HTR-8/SVneo (cell line): ENCODE measurements around the gene XYLT1.

Source experiments
- DNase-seq: peaks from one replicate; pipeline ENCODE4 v3.0.0; 2011; ENCODE audit warnings: low spot score, mixed read lengths; ENCODE audit not compliant: insufficient read length
- FAIRE-seq: peaks from 2 replicates; lab custom pipeline; 2011; peaks lifted over from hg19 to GRCh38; lab: Jason Lieb, UNC

The XYLT1 gene

GRCh38 chr16:17276010-17276530 lies 194.7 kb downstream of the XYLT1 start:
- DNase-seq (no peak), FAIRE-seq (no peak)

GRCh38 chr16:17275076-17276009 lies 195.4 kb downstream of the XYLT1 start:
- FAIRE-seq (no peak), DNase-seq (no peak)

- no peak for DNase-seq
- no peak for FAIRE-seq
Measured at GRCh38 chr16:17273142-17273561, 197.6 kb downstream of the XYLT1 start.

- no peak for FAIRE-seq
- DNase-seq, result no peak
Measured at GRCh38 chr16:17272716-17273115, 198.0 kb downstream of the XYLT1 start.

- FAIRE-seq (no peak), DNase-seq (no peak)
Measured at GRCh38 chr16:17271687-17272086, 199.1 kb downstream of the XYLT1 start.

GRCh38 chr16:17270683-17271109 lies 200.1 kb downstream of the XYLT1 start:
- no peak for FAIRE-seq

GRCh38 chr16:17270111-17270510 lies 200.6 kb downstream of the XYLT1 start:
- DNase-seq (no peak), FAIRE-seq (no peak)

More at GRCh38 chr16:17270683-17271109, 200.1 kb downstream of the XYLT1 start:
- DNase-seq, result no peak

- DNase-seq, result no peak
- no peak for FAIRE-seq
Measured at GRCh38 chr16:17269439-17269838, 201.3 kb downstream of the XYLT1 start.

- DNase-seq (no peak), FAIRE-seq (no peak)
Measured at GRCh38 chr16:17266608-17267313, 204.0 kb downstream of the XYLT1 start.

GRCh38 chr16:17265154-17265553 lies 205.6 kb downstream of the XYLT1 start:
- FAIRE-seq (no peak), DNase-seq (no peak)

- FAIRE-seq (no peak), DNase-seq (no peak)
Measured at GRCh38 chr16:17261197-17261858, 209.4 kb downstream of the XYLT1 start.

- DNase-seq, result no peak
- FAIRE-seq, result no peak
Measured at GRCh38 chr16:17260276-17260849, 210.4 kb downstream of the XYLT1 start.

- FAIRE-seq, result no peak
- DNase-seq, result no peak
Measured at GRCh38 chr16:17259751-17260270, 210.9 kb downstream of the XYLT1 start.

GRCh38 chr16:17258848-17259713 lies 211.7 kb downstream of the XYLT1 start:
- FAIRE-seq (no peak), DNase-seq (no peak)

GRCh38 chr16:17258077-17258599 lies 212.6 kb downstream of the XYLT1 start:
- FAIRE-seq (no peak), DNase-seq (no peak)

GRCh38 chr16:17257426-17258023 lies 213.2 kb downstream of the XYLT1 start:
- FAIRE-seq, result no peak
- DNase-seq, result no peak

- DNase-seq (no peak), FAIRE-seq (no peak)
Measured at GRCh38 chr16:17252701-17253100, 218.1 kb downstream of the XYLT1 start.

GRCh38 chr16:17252064-17252463 lies 218.7 kb downstream of the XYLT1 start:
- DNase-seq, result no peak

More at GRCh38 chr16:17252064-17252463, 218.7 kb downstream of the XYLT1 start:
- FAIRE-seq, result no peak
